HG02588 (cell line): ENCODE measurements around the gene STAMBPL1.
A peak's percentile ranks its signal among the peaks of the same experiment; 100 is the strongest.
"Not testable (repeated sequence)": the region's sequence is repeated elsewhere in the genome, so short reads cannot be mapped to it uniquely, and the experiment has no call there.

ENCODE experiments used
- ATAC-seq: cut with Tn5 transposase; IDR thresholded peaks from one replicate; pipeline ENCODE4 v1.9.1; 2021; ENCODE audit warnings: mild to moderate bottlenecking, moderate library complexity; ENCODE audit not compliant: unreplicated experiment

The STAMBPL1 gene

DNA sequence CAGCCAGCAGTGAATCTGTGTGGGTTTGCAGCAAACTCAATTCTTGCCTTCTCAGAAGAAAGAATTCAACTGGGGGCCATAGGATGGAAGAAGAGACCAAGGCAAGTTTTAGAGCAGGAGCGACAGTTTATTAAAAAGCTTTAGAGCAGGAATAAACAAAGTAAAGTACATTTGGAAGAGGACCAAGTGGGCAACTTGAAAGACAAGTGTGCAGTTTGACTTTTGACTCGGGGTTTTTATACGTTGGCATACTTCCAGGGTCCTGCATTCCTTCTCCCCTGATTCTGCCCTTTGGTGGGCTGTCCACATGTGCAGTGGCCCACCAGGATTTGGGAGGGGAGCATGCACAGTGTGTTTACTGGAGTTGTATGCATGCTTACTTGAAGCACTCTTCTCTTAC, 25.4 kb upstream of the STAMBPL1 start:
- no peak for ATAC-seq

- ATAC-seq: no peak
Observed at GRCh38 chr10:88857831-88858230, 22.2 kb upstream of the STAMBPL1 start.

DNA sequence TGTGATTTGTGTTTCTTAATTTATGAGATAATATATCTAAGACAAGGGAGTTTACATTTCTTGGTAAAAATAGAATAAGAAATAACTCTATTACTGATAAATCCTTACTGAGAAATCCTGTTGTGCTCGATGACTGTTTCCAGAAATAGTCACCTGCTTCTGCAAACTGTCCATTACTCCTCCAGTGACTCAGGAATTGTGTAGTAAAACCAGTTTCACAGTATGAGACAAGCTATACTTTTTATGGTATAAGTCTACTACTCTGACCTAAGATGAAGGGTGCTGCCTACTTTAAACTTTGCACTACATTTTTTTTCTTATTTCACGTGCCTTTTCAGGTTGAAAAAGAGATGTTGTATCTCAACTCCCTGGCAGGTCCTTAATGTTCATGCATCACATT, 21.6 kb upstream of the STAMBPL1 start:
- no peak for ATAC-seq

DNA sequence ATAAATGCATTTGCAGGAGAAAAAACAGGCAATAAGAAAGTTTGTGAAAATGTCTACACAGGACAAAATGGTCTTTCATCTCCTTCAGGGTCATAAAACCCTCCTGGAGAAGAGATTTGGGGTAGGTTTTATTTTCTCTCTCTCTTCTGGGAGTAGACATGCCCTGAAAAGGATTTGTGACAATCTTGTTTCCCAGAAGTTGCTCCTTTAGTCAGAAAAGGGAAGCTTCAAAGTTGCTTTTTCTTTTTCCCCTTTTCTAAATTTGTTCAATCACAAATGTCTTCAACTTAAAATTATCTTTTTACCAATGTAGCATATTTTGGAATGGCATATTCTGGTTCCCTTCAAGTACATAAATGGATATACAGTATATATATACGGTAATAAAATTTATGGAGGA, 19.0 kb upstream of the STAMBPL1 start:
- no peak for ATAC-seq

- no peak for ATAC-seq
Observed at GRCh38 chr10:88865281-88865876, 14.7 kb upstream of the STAMBPL1 start.

GRCh38 chr10:88866454-88866853, 13.6 kb upstream of the STAMBPL1 start:
- ATAC-seq: no peak

DNA sequence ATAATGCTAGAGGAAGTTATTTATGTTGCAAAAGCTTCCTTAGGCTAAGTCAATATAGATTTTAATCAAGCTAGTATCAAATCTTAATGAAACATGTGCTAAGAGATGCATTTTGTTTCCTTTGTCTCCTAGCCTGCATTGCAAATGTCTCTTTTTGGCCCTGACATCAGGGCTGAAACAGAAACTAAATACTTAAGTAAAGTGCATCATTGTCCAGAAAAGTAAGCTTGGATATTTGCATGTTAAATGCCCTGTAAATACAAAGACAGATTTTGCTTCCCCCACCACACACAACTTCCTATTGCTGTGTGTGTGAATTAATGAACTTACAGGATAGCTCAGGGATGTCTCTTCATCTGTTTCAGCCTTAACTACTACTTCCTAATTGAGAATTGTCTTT, 10.0 kb upstream of the STAMBPL1 start:
- ATAC-seq: no peak

DNA sequence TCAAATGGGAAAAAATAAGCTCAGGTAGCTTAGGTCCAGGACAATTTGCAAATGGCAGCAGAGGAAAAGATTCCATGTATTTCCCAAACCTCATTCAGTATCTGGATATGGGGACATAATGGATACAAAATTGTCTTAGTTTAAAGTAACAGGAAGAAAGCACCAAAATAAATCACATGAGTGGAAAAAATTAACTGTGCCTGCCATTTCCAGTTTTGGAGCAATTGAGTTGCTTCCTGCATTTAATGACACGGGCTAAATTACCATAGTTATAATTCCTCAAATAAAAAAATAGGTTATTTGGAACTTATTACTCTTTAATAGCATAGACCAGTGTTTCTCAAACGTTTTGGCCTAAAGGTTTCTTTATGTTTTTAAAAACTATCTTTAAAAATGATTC, 6.3 kb upstream of the STAMBPL1 start:
- ATAC-seq: no peak

DNA sequence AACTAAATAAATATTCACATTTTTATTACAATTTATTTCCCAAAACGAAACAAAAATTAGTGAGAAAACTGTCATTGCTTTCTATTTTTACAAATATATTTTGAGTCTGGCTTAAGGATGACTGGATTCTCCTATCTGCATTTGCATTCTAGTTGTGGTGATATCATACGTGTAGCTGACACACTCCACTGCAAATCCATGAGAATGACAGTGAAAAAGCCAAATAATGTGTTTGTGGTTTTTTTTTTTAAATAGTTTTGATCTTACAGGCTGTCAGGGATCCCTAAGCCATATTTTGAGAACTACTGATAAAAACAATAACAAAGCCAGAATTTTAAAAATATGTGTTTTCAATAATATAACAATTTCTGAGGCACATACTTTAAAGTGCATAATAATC, 5.8 kb upstream of the STAMBPL1 start:
- ATAC-seq: no peak

DNA sequence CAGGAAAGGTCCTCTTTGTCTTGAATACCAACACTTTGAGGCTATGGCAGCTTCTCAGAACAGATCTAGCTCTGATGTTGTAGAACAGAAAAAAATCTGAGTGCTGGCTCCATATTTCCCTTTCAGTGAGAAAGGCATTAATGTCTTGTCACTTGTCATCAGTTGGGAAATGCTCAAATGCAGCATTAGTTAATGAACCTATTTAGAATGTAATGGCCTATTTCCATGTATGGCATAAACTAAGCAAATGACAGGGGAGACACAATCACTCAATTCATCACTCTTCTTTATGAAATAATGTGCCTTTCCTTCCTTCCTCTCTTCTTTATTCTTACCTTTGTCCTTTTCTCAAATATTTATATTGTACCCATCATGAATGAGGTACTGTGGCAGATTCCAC, 5.0 kb upstream of the STAMBPL1 start:
- no peak for ATAC-seq

DNA sequence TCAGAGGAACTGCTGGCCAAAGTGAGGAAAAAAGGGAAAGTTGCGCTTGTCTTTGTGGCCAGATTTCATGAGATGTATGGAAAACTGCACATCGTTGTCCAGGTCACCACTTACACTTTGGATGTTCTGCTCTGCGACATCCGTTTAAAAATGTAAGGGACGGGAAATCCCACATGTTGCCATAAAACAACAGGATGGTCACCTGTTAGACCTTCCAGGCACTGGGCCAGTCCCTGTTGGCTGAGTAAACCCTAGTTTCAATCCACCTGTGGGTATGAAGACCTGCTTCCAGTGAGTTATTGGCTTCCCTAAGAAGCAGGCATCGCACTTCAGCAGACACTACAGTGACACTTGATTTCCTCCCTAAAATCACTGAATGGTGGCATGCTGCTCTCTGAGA, 2.7 kb upstream of the STAMBPL1 start:
- ATAC-seq: no peak

DNA sequence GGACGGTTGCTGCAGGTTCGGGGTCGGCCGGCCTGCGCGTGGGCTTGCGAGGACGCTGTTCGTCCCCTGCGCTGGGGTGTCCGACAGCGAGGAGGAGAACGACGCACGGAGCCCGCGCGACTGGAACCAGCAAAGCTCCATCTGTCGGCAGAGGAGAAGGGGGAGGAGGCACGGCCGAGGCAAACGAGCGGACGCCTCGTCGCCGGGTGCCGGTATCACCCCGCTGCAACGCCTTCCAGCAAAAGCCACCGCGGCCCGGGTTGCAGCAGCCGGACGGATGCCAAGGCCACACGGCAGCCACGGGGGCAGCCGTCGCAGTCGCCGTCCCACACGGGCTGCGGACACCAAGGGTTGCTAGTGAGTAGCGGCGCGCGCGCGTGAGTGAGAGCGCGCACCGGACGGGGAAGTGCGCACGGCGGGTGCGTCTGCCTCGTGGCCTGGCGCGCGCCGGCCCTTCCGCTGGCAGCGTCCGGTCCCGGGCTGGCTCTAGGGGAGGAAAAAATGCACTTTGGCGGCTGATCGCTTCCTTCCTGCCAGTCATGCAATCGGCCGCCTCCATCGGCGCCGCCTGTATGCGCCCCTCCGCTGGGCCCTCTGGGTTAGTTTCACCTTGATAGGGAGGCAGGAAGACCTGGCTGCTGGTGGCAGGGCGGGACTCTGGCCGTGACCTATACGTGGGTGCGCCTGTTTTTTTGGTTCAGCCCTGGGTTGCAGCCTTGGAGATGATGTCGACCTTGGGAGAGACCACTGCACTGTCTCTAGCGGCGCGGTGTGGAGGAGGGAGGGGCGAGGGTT, 434 bp downstream of the STAMBPL1 start:
- peak; percentile 72 for ATAC-seq

DNA sequence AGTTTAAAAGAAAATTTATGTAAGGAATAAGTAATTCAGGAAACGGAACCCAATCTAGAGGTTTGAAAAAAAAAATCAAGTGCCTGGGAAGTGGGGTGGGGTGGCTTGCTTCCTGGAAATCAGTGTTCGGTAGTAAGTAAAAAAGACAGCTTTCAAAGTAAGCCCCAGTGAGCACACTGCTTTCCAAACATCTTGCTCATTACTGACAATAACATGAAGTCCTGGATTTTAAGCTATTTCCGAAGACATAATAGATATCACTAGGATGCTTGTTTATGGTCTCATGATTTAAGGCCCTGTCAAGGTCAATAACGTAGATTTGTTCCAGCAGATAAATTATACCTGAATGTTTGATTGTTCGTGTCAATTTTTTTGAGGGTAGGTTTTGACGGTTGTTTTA, 1.3 kb downstream of the STAMBPL1 start:
- ATAC-seq: no peak

- ATAC-seq: no peak
Observed at GRCh38 chr10:88881922-88882645, 2.0 kb downstream of the STAMBPL1 start.

GRCh38 chr10:88882646-88883447, 2.8 kb downstream of the STAMBPL1 start:
- ATAC-seq: not testable (repeated sequence)

DNA sequence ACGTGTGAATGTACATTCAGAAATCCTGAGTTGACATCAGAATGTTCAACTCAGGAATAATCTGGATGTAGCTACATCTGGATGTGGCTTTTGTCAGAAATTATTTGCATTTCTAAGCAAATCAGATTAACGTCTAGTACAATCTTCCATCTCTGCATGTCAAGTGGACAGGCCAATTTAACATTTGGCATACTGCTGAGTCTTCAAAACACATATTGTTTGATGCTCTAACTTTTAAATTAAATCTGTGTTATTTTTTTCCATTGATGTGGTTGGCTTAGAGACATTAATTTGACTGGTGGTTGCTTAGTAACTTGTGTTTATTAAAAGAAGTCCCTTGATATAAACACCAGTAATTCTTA, 3.4 kb downstream of the STAMBPL1 start:
- no peak for ATAC-seq

GRCh38 chr10:88886557-88886956, 6.5 kb downstream of the STAMBPL1 start:
- peak; percentile 55 for ATAC-seq

- ATAC-seq: no peak
Observed at GRCh38 chr10:88888810-88889445, 8.9 kb downstream of the STAMBPL1 start.

GRCh38 chr10:88889559-88890337, 9.7 kb downstream of the STAMBPL1 start:
- no peak for ATAC-seq
